Psoas muscle (tissue), 8 donors: Measurements from ENCODE around the gene DLGAP1. TPM values are rescaled to one million over a fixed set of nuclear protein-coding genes. Genes with fewer than 3 reads are reported as not detected.

Experiments used
- ATAC-seq, 4 donors: fragments of 200-7000 bp; cut with Tn5 transposase; one replicate each; pipeline ENCODE4 v1.9.1; 2020; ENCODE audit warnings: moderate library complexity in 3 of 4, mild to moderate bottlenecking in 2 of 4
- DNase-seq, 2 donors: peaks; one replicate each; pipeline ENCODE4 v3.0.0-alpha.2; 2020
- H3K27ac ChIP-seq: fragments of 200-600 bp; one replicate; pipeline ENCODE4 v1.8.0; 2022
- H3K27me3 ChIP-seq, 3 donors: fragments of 200-600 bp in 1 of 3; one replicate each; pipeline versions ENCODE4 v1.6.1 to v1.8.0; 2013 to 2022; ENCODE audit warnings: low read length in 2 of 3, mild to moderate bottlenecking in 2 of 3, moderate library complexity in 1 of 3; ENCODE audit not compliant: insufficient read depth in 3 of 3
- H3K36me3 ChIP-seq, 2 donors: fragments of 200-600 bp in 1 of 2; one replicate each; pipeline versions ENCODE4 v1.6.1 to v1.8.0; 2013 to 2022; ENCODE audit warnings: low read depth in 1 of 2, mild to moderate bottlenecking in 1 of 2, moderate library complexity in 1 of 2; ENCODE audit not compliant: insufficient read depth in 1 of 2
- H3K4me1 ChIP-seq: fragments of 200-600 bp; one replicate; pipeline ENCODE4 v1.8.0; 2022
- H3K4me3 ChIP-seq: fragments of 200-600 bp; one replicate; pipeline ENCODE4 v1.8.0; 2022; ENCODE audit warnings: mild to moderate bottlenecking
- H3K9me3 ChIP-seq: fragments of 200-600 bp; one replicate; pipeline ENCODE4 v1.8.0; 2022
- CTCF ChIP-seq: fragments of 200-600 bp; IDR thresholded peaks from one replicate; pipeline ENCODE4 v1.8.0; 2022; ENCODE audit warnings: antibody characterized with exemption
- WGBS, 3 donors: extraction: QIAGEN DNeasy Blood & Tissue Kit; methylation state at CpG; one replicate each; pipeline versions ENCODE4 v1.1.6 to v1.1.7; 2013; 5-methylcytosine and 5-hydroxymethylcytosine counted together
- intact Hi-C, 2 donors: fragments of 100-400 bp; cut with DNase I; formaldehyde crosslinking; loops; one replicate each; pipeline versions ENCODE4 v1.11.0 to v1.14.2; 2022
- polyA plus RNA-seq, 3 donors: library from polyadenylated mRNA; stranded (reverse); fragments of 200-250 nt; gene quantifications; one replicate each; pipeline ENCODE4 v1.2.3, GENCODE V29; 2013
- total RNA-seq, 4 donors: library from RNA; stranded (reverse); fragmentation: NEBNext Ultra II Directional in 2 of 4; extraction: Animal tissue kit (Norgen Biotek cat#: 25700) in 2 of 4; gene quantifications; one replicate each; pipeline versions ENCODE4 v1.2.1 to v1.2.4, GENCODE V29; 2021 to 2023
- donor health status: healthy with polysubstance abuse.
- donor health status: DM: no; HTN: no; CAD: no; lungs with moderate emphysema.
- donor health status: Bipolar disorder and iron deficiency.
- donor health status: healthy.
- donor health status: DM: yes; HTN: yes; CAD: no.
- donor health status: DM: no; HTN: no; CAD: no.
- donor health status: DM: no; HTN: no; CAD: no.
- donor health status: DM: yes; HTN: yes; CAD: no.

DLGAP1 gene
- total and polyA plus RNA-seq, 7 donors, result 0.09 to 0.26 (median 0.16) TPM; not detected in 1

- no peaks in the 10 kb centered on the region for H3K36me3 ChIP-seq
- WGBS, 3 donors, result 57 to 60% (median 60%) methylated on average over 3 of the region's 3 CpGs
- H3K27ac ChIP-seq, result no peak overlapping the region
- H3K27me3 ChIP-seq, result no peaks in the 10 kb centered on the region
- intact Hi-C loops, result no loop called here
- no peak overlapping the region for H3K4me3 ChIP-seq
- no peak for TF ChIP-seq CTCF
- ATAC-seq, result no peak
- DNase-seq, result no peak
- H3K4me1 ChIP-seq, result no peaks in the 10 kb centered on the region
- no peaks in the 10 kb centered on the region for H3K9me3 ChIP-seq
Measured at GRCh38 chr18:3874581-3874980, 580.5 kb downstream of the DLGAP1 start.

GRCh38 chr18:3874125-3874524 lies 581.0 kb downstream of the DLGAP1 start:
- intact Hi-C loops, result no loop called here
- no peaks in the 10 kb centered on the region for H3K36me3 ChIP-seq
- no peaks in the 10 kb centered on the region for H3K27me3 ChIP-seq
- H3K27ac ChIP-seq, result no peak overlapping the region
- TF ChIP-seq CTCF, result no peak
- H3K4me1 ChIP-seq, result no peaks in the 10 kb centered on the region
- no peaks in the 10 kb centered on the region for H3K9me3 ChIP-seq
- no peak for ATAC-seq
- WGBS, 3 donors, result 12 to 15% (median 14%) methylated on average over 7 of the region's 7 CpGs
- no peak overlapping the region for H3K4me3 ChIP-seq
- no peak for DNase-seq

GRCh38 chr18:3873698-3874097 lies 581.4 kb downstream of the DLGAP1 start:
- Histone ChIP-seq H3K9me3 (no peaks in the 10 kb centered on the region), H3K27ac (no peak overlapping the region), H3K4me3 (no peak overlapping the region), H3K36me3 (no peaks in the 10 kb centered on the region), H3K27me3 (no peaks in the 10 kb centered on the region), H3K4me1 (no peaks in the 10 kb centered on the region)
- no peak for DNase-seq
- no peak for ATAC-seq
- 33 to 43% (median 42%) methylated on average over 1 of the region's 1 CpG for WGBS, 3 donors
- intact Hi-C loops, result no loop called here
- TF ChIP-seq CTCF, result no peak

- no peak for DNase-seq
- Histone ChIP-seq H3K9me3 (no peaks in the 10 kb centered on the region), H3K4me3 (no peak overlapping the region), H3K36me3 (no peaks in the 10 kb centered on the region), H3K4me1 (no peaks in the 10 kb centered on the region), H3K27me3 (no peaks in the 10 kb centered on the region), H3K27ac (no peak overlapping the region)
- intact Hi-C loops, result no loop called here
- no peak for ATAC-seq
- TF ChIP-seq CTCF, result no peak
Measured at GRCh38 chr18:3873211-3873610, 581.9 kb downstream of the DLGAP1 start.

- intact Hi-C loops, result no loop called here
- H3K4me3 ChIP-seq, result no peak overlapping the region
- WGBS, 3 donors, result 55 to 68% (median 56%) methylated on average over 2 of the region's 2 CpGs
- no peak for TF ChIP-seq CTCF
- H3K27ac ChIP-seq, result no peak overlapping the region
- H3K9me3 ChIP-seq, result no peaks in the 10 kb centered on the region
- no peak for ATAC-seq
- H3K4me1 ChIP-seq, result no peaks in the 10 kb centered on the region
- no peaks in the 10 kb centered on the region for H3K36me3 ChIP-seq
- DNase-seq, result no peak
- H3K27me3 ChIP-seq, result no peaks in the 10 kb centered on the region
Measured at GRCh38 chr18:3872641-3873040, 582.5 kb downstream of the DLGAP1 start.
